SK-N-MC (cell line): ENCODE results near the gene GNG3.

Experiments
- EZH2 ChIP-seq: fragments of 200-600 bp; sonication (generic); IDR thresholded peaks from one replicate; pipeline ENCODE4 v1.6.1; 2017; ENCODE audit warnings: antibody characterized with exemption
- FOXP2 ChIP-seq: optimal IDR thresholded peaks from 2 replicates; pipeline ENCODE3; 2011; ENCODE audit warnings: mild to moderate bottlenecking, moderate library complexity; ENCODE audit not compliant: insufficient read depth; ENCODE audit errors: extremely low read length, control extremely low read depth

GRCh38 chr11:62713343-62713742, 5.9 kb downstream of the GNG3 start:
- TF ChIP-seq FOXP2 (no peak), EZH2 (no peak)
